IMR-90 (cell line): ENCODE data around the gene COL6A5. TPM values are rescaled to one million over a fixed set of nuclear protein-coding genes. Genes with fewer than 3 reads are reported as not detected.

Experiments
- ATAC-seq: fragments of 200-7000 bp; cut with Tn5 transposase; 2 replicates; pipeline ENCODE4 v1.9.1; 2020; ENCODE audit warnings: low read depth, mild to moderate bottlenecking, moderate library complexity
- BruUV-seq: library from RNA; stranded (reverse); fragments of 400-500 nt; replicated peaks from 2 replicates; lab custom pipeline; 2021; lab: Mats Ljungman, UMichigan
- CTCF ChIA-PET: fragments of 300-600 bp; formaldehyde crosslinking; extraction: SDS; loops from one replicate; lab custom pipeline; 2021; ENCODE audit warnings: antibody characterized with exemption; lab: Yijun Ruan, JAX
- POLR2A ChIA-PET: fragments of 300-600 bp; sonication (Branson Sonifier 250); formaldehyde crosslinking; loops from one replicate; lab custom pipeline; 2022; ENCODE audit warnings: antibody characterized with exemption; ENCODE audit not compliant: unreplicated experiment; lab: Charles Lee
- DNase-seq: peaks from one replicate; pipeline ENCODE4 v3.0.0; 2013
- H2AFZ ChIP-seq: replicated peaks from 2 replicates; pipeline ENCODE3; 2013; ENCODE audit warnings: low read length, mild to moderate bottlenecking; ENCODE audit not compliant: poor library complexity
- H2AK5ac ChIP-seq: 2 replicates; pipeline ENCODE4 v1.6.1; 2013; ENCODE audit warnings: low read depth, low read length, inconsistent platforms
- H2AK9ac ChIP-seq: replicated peaks from 2 replicates; pipeline ENCODE3; 2013; ENCODE audit warnings: mild to moderate bottlenecking, low read depth, low read length, moderate library complexity; ENCODE audit not compliant: poor library complexity
- H2BK120ac ChIP-seq: 2 replicates; pipeline ENCODE4 v1.6.1; 2013; ENCODE audit warnings: low read depth, low read length, inconsistent platforms
- H2BK15ac ChIP-seq: 3 replicates; pipeline ENCODE4 v1.6.1; 2013; ENCODE audit warnings: low read depth, low read length, inconsistent platforms
- H2BK20ac ChIP-seq: 2 replicates; pipeline ENCODE4 v1.6.1; 2013; ENCODE audit warnings: low read depth, mild to moderate bottlenecking, inconsistent platforms, low read length, moderate library complexity
- H2BK5ac ChIP-seq: 2 replicates; pipeline ENCODE4 v1.6.1; 2013; ENCODE audit warnings: mild to moderate bottlenecking, low read depth, low read length, inconsistent platforms; ENCODE audit not compliant: poor library complexity, severe bottlenecking
- H3K14ac ChIP-seq: replicated peaks from 2 replicates; pipeline ENCODE4 v1.6.1; 2013; ENCODE audit warnings: low read depth, low read length, inconsistent platforms
- H3K18ac ChIP-seq: 2 replicates; pipeline ENCODE4 v1.6.1; 2013; ENCODE audit warnings: low read depth, low read length, control low read depth
- H3K23ac ChIP-seq: 2 replicates; pipeline ENCODE4 v1.6.1; 2013; ENCODE audit warnings: low read depth, low read length, inconsistent platforms
- H3K27ac ChIP-seq: 2 replicates; pipeline ENCODE4 v1.5.1; 2013; ENCODE audit warnings: mild to moderate bottlenecking, control low read depth, low read length; ENCODE audit not compliant: insufficient read depth
- H3K27me3 ChIP-seq: 2 replicates; pipeline ENCODE4 v1.6.1; 2013; ENCODE audit warnings: low read length; ENCODE audit not compliant: control insufficient read depth, insufficient read depth
- H3K36me3 ChIP-seq: 2 replicates; pipeline ENCODE4 v1.6.1; 2013; ENCODE audit warnings: low read length, mixed read lengths; ENCODE audit not compliant: control insufficient read depth, insufficient read depth
- H3K4ac ChIP-seq: 2 replicates; pipeline ENCODE4 v1.6.1; 2013; ENCODE audit warnings: low read depth, low read length, inconsistent platforms
- H3K4me1 ChIP-seq: 2 replicates; pipeline ENCODE4 v1.6.1; 2013; ENCODE audit warnings: low read length, mixed read lengths; ENCODE audit not compliant: control insufficient read depth, insufficient read depth
- H3K4me2 ChIP-seq: 2 replicates; pipeline ENCODE4 v1.6.1; 2013; ENCODE audit warnings: low read depth, mild to moderate bottlenecking, control low read depth, low read length, moderate library complexity
- H3K4me3 ChIP-seq: 2 replicates; pipeline ENCODE4 v1.5.1; 2013; ENCODE audit warnings: low read depth, mild to moderate bottlenecking, control low read depth, low read length, moderate library complexity; ENCODE audit not compliant: insufficient read depth
- H3K56ac ChIP-seq: 2 replicates; pipeline ENCODE4 v1.6.1; 2013; ENCODE audit warnings: low read length, inconsistent platforms; ENCODE audit not compliant: insufficient read depth; ENCODE audit errors: extremely low read depth
- H3K79me1 ChIP-seq, 2 experiments: 2 replicates each; pipeline ENCODE4 v1.6.1; 2013; ENCODE audit warnings: low read length in 2 of 2, inconsistent platforms in 1 of 2, low read depth in 1 of 2
- H3K9ac ChIP-seq: 2 replicates; pipeline ENCODE4 v1.6.1; 2013; ENCODE audit warnings: low read depth, low read length, control low read depth
- H3K9me1 ChIP-seq: 2 replicates; pipeline ENCODE4 v1.6.1; 2013; ENCODE audit warnings: low read length, inconsistent platforms; ENCODE audit not compliant: insufficient read depth
- H3K9me3 ChIP-seq: 2 replicates; pipeline ENCODE4 v1.6.1; 2013; ENCODE audit warnings: low read length; ENCODE audit not compliant: control insufficient read depth, insufficient read depth
- H4K20me1 ChIP-seq: 2 replicates; pipeline ENCODE4 v1.6.1; 2013; ENCODE audit warnings: low read length, inconsistent platforms; ENCODE audit not compliant: insufficient read depth
- H4K5ac ChIP-seq: 2 replicates; pipeline ENCODE4 v1.6.1; 2013; ENCODE audit warnings: mild to moderate bottlenecking, low read depth, low read length, control low read depth
- H4K8ac ChIP-seq, 2 experiments: 2 replicates each; pipeline ENCODE4 v1.6.1; 2013; ENCODE audit warnings: low read depth in 2 of 2, low read length in 2 of 2, control low read depth in 1 of 2, inconsistent platforms in 1 of 2
- H4K91ac ChIP-seq: 2 replicates; pipeline ENCODE4 v1.6.1; 2013; ENCODE audit warnings: low read depth, low read length, inconsistent platforms; ENCODE audit not compliant: insufficient read depth
- BHLHE40 ChIP-seq: fragments of 150-350 bp; IDR thresholded peaks from 2 replicates; pipeline ENCODE4 v1.6.1; 2016; ENCODE audit warnings: mild to moderate bottlenecking, low read depth, low read length
- CEBPB ChIP-seq: IDR thresholded peaks from 2 replicates; pipeline ENCODE4 v1.6.1; 2012; ENCODE audit warnings: low read depth, low read length, improper control_type of control experiment
- CHD1 ChIP-seq: IDR thresholded peaks from 2 replicates; pipeline ENCODE4 v1.6.1; 2012; ENCODE audit warnings: low read depth, low read length, improper control_type of control experiment
- FOS ChIP-seq: fragments of 150-350 bp; IDR thresholded peaks from 2 replicates; pipeline ENCODE4 v1.6.1; 2016; ENCODE audit warnings: low read depth, low read length
- MAFK ChIP-seq: IDR thresholded peaks from 2 replicates; pipeline ENCODE4 v1.6.1; 2012; ENCODE audit warnings: low read depth, low read length, improper control_type of control experiment
- MAZ ChIP-seq: IDR thresholded peaks from 2 replicates; pipeline ENCODE4 v1.6.1; 2012; ENCODE audit warnings: low read depth, mild to moderate bottlenecking, low read length, improper control_type of control experiment, moderate library complexity, borderline replicate concordance
- MXI1 ChIP-seq: IDR thresholded peaks from 2 replicates; pipeline ENCODE4 v1.6.1; 2012; ENCODE audit warnings: low read depth, mild to moderate bottlenecking, low read length, moderate library complexity, borderline replicate concordance
- POLR2A ChIP-seq: IDR thresholded peaks from 2 replicates; pipeline ENCODE4 v1.6.1; 2012; ENCODE audit warnings: mild to moderate bottlenecking, low read depth, low read length
- RCOR1 ChIP-seq: IDR thresholded peaks from 2 replicates; pipeline ENCODE4 v1.6.1; 2012; ENCODE audit warnings: mild to moderate bottlenecking, low read length, improper control_type of control experiment; ENCODE audit not compliant: insufficient replicate concordance
- WGBS, 2 experiments: methylation state at CpG; one replicate each; pipeline versions ENCODE4 v1.1.5 to v1.1.7; 2013; ENCODE audit warnings: missing lambda C conversion rate in 2 of 2; ENCODE audit not compliant: insufficient read length in 1 of 2; ENCODE audit errors: extremely low coverage in 2 of 2; 5-methylcytosine and 5-hydroxymethylcytosine counted together
- dilution Hi-C: fragments of 300-500 bp; cut with HindIII; formaldehyde crosslinking; loops from one replicate; pipeline ENCODE4 v1.14.3; 2018; ENCODE audit warnings: low sequenced_read_pairs; ENCODE audit not compliant: unreplicated experiment
- in situ Hi-C: fragments of 300-500 bp; cut with MboI; formaldehyde crosslinking; loops from 3 replicates; pipeline ENCODE4 v1.14.3; 2019; ENCODE audit warnings: low sequenced_read_pairs, inconsistent platforms, mixed read lengths
- intact Hi-C: fragments of 100-400 bp; cut with micrococcal nuclease; formaldehyde crosslinking; loops from 2 replicates; pipeline ENCODE4 v1.10.0; 2022
- polyA plus RNA-seq, 3 experiments: library from polyadenylated mRNA; depleted of rRNA; stranded (reverse); fragments of >200 nt; gene quantifications; 2 replicates each; pipeline ENCODE4 v1.2.3, GENCODE V29; 2012; ENCODE audit warnings: low replicate concordance in 1 of 3
- total RNA-seq: library from RNA; depleted of rRNA; stranded (reverse); fragments of >200 nt; gene quantifications from 2 replicates; pipeline ENCODE4 v1.2.3, GENCODE V29; 2012
- TF ChIP-seq, protein P1 (sequence below): fragments of 150-350 bp; IDR thresholded peaks from 2 replicates; pipeline ENCODE4 v1.6.1; 2017; ENCODE audit warnings: mild to moderate bottlenecking, antibody characterized with exemption, low read length, low read depth

COL6A5 gene
- total and polyA plus RNA-seq, 2 of the 4 experiments (the other 2 are of a cell fraction), result not detected

DNA sequence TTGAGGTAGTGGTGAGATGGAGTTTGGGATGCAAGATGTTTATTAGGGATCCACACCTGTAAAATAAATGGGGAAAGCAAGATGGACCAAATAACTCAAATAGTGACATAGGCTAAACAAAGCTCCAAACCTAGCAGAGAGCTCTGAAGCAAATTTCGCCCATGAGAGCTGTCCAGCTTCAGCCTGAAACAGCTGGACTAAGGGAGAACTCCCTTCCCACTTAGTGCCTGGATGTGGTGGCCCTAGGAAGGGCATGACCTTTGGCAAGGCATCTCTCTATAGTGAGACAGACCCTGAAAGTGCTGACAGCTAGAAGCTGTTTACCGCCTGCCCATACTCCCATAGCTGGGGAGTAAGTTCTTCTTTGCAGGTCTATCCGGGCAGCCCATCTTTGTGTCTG lies 48.1 kb downstream of the COL6A5 start:
- H4K20me1 ChIP-seq, result no peaks in the 10 kb centered on the region
- H2BK120ac ChIP-seq, result no peak overlapping the region
- H3K9me3 ChIP-seq, result peaks cover 1% of the 10 kb centered on the region; the same call in 1 of the 2 replicates
- H2BK5ac ChIP-seq, result no peak overlapping the region
- H2AK9ac ChIP-seq, result no peak overlapping the region
- no CpG with 5 or more reads among the region's 3 CpGs for WGBS, 2 experiments
- TF ChIP-seq, protein P1, sequence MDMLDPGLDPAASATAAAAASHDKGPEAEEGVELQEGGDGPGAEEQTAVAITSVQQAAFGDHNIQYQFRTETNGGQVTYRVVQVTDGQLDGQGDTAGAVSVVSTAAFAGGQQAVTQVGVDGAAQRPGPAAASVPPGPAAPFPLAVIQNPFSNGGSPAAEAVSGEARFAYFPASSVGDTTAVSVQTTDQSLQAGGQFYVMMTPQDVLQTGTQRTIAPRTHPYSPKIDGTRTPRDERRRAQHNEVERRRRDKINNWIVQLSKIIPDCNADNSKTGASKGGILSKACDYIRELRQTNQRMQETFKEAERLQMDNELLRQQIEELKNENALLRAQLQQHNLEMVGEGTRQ, result no peak
- TF ChIP-seq CHD1, result no peak
- no peak for TF ChIP-seq MAFK
- no peak for TF ChIP-seq POLR2A
- no peak for TF ChIP-seq RCOR1
- TF ChIP-seq CEBPB, result no peak
- TF ChIP-seq MAZ, result no peak
- TF ChIP-seq BHLHE40, result no peak
- TF ChIP-seq MXI1, result no peak
- TF ChIP-seq FOS, result no peak
- H3K36me3 ChIP-seq, result no peaks in the 10 kb centered on the region
- ChIA-PET CTCF (no interaction called here), POLR2A (no interaction called here)
- H3K4me3 ChIP-seq, result no peak overlapping the region
- no peak for ATAC-seq
- H3K14ac ChIP-seq, result no peak overlapping the region
- H3K4ac ChIP-seq, result no peak overlapping the region
- no peak overlapping the region for H3K23ac ChIP-seq
- no peak overlapping the region for H2BK20ac ChIP-seq
- H4K91ac ChIP-seq, result no peak overlapping the region
- H3K56ac ChIP-seq, result no peak overlapping the region
- dilution Hi-C loops, result no loop called here
- no peaks in the 10 kb centered on the region for H3K9me1 ChIP-seq
- no peak overlapping the region for H3K9ac ChIP-seq
- in situ Hi-C loops, result no loop called here
- H4K8ac ChIP-seq, result no peak overlapping the region
- H3K27ac ChIP-seq, result no peak overlapping the region
- H3K18ac ChIP-seq, result no peak overlapping the region
- H3K79me1 ChIP-seq, result no peaks in the 10 kb centered on the region
- H2AK5ac ChIP-seq, result no peak overlapping the region
- no peak overlapping the region for H2AFZ ChIP-seq
- intact Hi-C loops, result no loop called here
- no peaks in the 10 kb centered on the region for H3K4me1 ChIP-seq
- no peak overlapping the region for H2BK15ac ChIP-seq
- no peak overlapping the region for H4K5ac ChIP-seq
- no peaks in the 10 kb centered on the region for H3K27me3 ChIP-seq
- no TSS peak for BruUV-seq
- H3K4me2 ChIP-seq, result no peak overlapping the region
- DNase-seq, result no peak
